Small intestine (tissue), 7 donors: ENCODE data around the gene VCL. TPM values are rescaled to one million over a fixed set of nuclear protein-coding genes. Genes with fewer than 3 reads are reported as not detected.
"Not testable (repeated sequence)": the region's sequence is repeated elsewhere in the genome, so short reads cannot be mapped to it uniquely, and the experiment has no call there.

ENCODE experiments used
- DNase-seq, 2 donors: peaks; one replicate each; pipeline versions ENCODE4 v3.0.0 to v3.0.0-alpha.2; 2013
- FAIRE-seq: peaks from 2 replicates; lab custom pipeline; 2012; peaks lifted over from hg19 to GRCh38; lab: Jason Lieb, UNC
- H3K27ac ChIP-seq, 3 donors: one replicate each; pipeline ENCODE4 v1.5.1; 2013; ENCODE audit warnings: low read length in 2 of 3, mild to moderate bottlenecking in 2 of 3, control low read depth in 1 of 3, inconsistent platforms in 1 of 3, low read depth in 1 of 3, moderate library complexity in 1 of 3
- H3K27me3 ChIP-seq, 3 donors: one replicate each; pipeline ENCODE4 v1.6.1; 2013; ENCODE audit warnings: low read length in 3 of 3, inconsistent platforms in 1 of 3; ENCODE audit not compliant: control insufficient read depth in 3 of 3, insufficient read depth in 3 of 3
- H3K36me3 ChIP-seq, 3 donors: one replicate each; pipeline ENCODE4 v1.6.1; 2013; ENCODE audit warnings: low read length in 3 of 3, inconsistent platforms in 1 of 3, low read depth in 1 of 3, mild to moderate bottlenecking in 1 of 3, moderate library complexity in 1 of 3; ENCODE audit not compliant: control insufficient read depth in 3 of 3, insufficient read depth in 2 of 3
- H3K4me1 ChIP-seq, 3 donors: one replicate each; pipeline ENCODE4 v1.6.1; 2013; ENCODE audit warnings: low read length in 2 of 3, inconsistent platforms in 1 of 3, low read depth in 1 of 3, mild to moderate bottlenecking in 1 of 3, moderate library complexity in 1 of 3; ENCODE audit not compliant: control insufficient read depth in 3 of 3, insufficient read depth in 2 of 3
- H3K4me3 ChIP-seq, 3 donors: one replicate each; pipeline ENCODE4 v1.5.1; 2013; ENCODE audit warnings: low read length in 3 of 3, control low read depth in 1 of 3, inconsistent platforms in 1 of 3, low read depth in 1 of 3, mild to moderate bottlenecking in 1 of 3, moderate library complexity in 1 of 3
- H3K9me3 ChIP-seq, 2 donors: one replicate each; pipeline ENCODE4 v1.6.1; 2013; ENCODE audit warnings: low read depth in 1 of 2, low read length in 1 of 2; ENCODE audit not compliant: control insufficient read depth in 2 of 2, insufficient read depth in 1 of 2
- WGBS, 3 donors: extraction: QIAGEN DNeasy Blood & Tissue Kit; methylation state at CpG; one replicate each; pipeline ENCODE4 v1.1.7; 2013; 5-methylcytosine and 5-hydroxymethylcytosine counted together
- polyA plus RNA-seq, 4 donors: library from polyadenylated mRNA; stranded (reverse) in 3 of 4; unstranded in 1 of 4; fragments of 200-250 nt in 3 of 4; fragments of 120-200 nt in 1 of 4; gene quantifications; one replicate each; pipeline versions ENCODE4 v1.2.1 to v1.2.3, GENCODE V29; 2013
- donor health status: healthy with polysubstance abuse.
- donor health status: control.
- donor health status: control.
- donor health status: Bipolar disorder and iron deficiency.
- donor health status: healthy.

Gene VCL
- polyA plus RNA-seq, 4 donors: 8.9 to 32.2 (median 20.9) TPM

- H3K9me3 ChIP-seq: no peaks in the 10 kb centered on the region
- peak overlapping the region; percentile 33 to 69 (median 67) for H3K27ac ChIP-seq
- no peaks in the 10 kb centered on the region for H3K36me3 ChIP-seq
- FAIRE-seq (no peak), DNase-seq (peak; percentile 36 to 44)
- H3K4me1 ChIP-seq: peaks cover 0 to 14% (median 0%) of the 10 kb centered on the region in 3 donors
- no peak overlapping the region for H3K4me3 ChIP-seq
- H3K27me3 ChIP-seq: no peaks in the 10 kb centered on the region
- 39 to 47% (median 44%) methylated on average over 9 of the region's 9 CpGs for whole genome bisulfite sequencing, 3 donors
These were observed 41.2 kb upstream of the VCL start for GRCh38 chr10:73956476-73957359.

DNA sequence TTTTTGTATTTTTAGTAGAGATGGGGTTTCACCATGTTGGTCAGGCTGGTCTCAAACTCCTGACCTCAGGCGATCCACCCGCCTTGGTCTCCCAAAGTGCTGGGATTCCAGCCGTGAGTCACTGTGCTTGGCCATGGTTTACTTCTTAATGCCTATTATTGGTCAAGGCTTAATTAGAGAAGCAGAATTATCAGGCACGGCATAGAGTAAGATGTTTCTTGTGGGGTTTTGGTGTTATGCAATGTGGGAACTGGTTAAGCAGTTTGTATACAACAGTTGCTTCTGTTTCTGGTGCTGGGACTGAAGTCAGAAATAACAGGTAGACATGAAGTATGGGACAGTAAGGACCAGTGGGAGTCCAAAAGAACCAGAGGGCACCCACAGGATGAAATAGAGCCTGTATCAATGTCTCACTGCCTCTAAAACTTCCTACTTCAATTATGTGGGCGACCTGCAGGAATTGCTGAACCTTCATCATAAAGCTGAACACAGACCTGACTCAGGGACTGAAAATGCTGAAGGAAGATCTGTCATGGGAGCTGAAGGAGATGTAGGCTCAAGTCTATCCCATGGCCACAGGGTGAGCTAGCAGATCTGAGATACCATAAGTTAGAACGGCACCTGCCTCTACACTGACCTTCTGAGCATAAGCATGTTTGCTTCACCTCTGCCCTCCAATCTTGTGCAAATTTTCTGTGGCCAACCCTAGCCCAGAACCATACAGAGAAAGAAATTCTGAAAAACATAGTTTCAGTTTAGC, 38.3 kb upstream of the VCL start:
- Histone ChIP-seq H3K27ac (peak overlapping the region in 1 of 3 donors; percentile 22), H3K4me1 (peaks cover 0 to 14% (median 0%) of the 10 kb centered on the region in 3 donors), H3K27me3 (no peaks in the 10 kb centered on the region), H3K4me3 (no peak overlapping the region), H3K36me3 (no peaks in the 10 kb centered on the region), H3K9me3 (no peaks in the 10 kb centered on the region)
- no peak for FAIRE-seq
- no peak for DNase-seq
- WGBS, 3 donors: 72 to 78% (median 75%) methylated on average over 6 of the region's 6 CpGs

GRCh38 chr10:73962386-73962785, 35.5 kb upstream of the VCL start:
- H3K27me3 ChIP-seq: no peaks in the 10 kb centered on the region
- WGBS, 3 donors: 94 to 100% (median 96%) methylated on average over 2 of the region's 2 CpGs
- H3K9me3 ChIP-seq: no peaks in the 10 kb centered on the region
- FAIRE-seq (no peak), DNase-seq (no peak)
- no peak overlapping the region for H3K4me3 ChIP-seq
- H3K4me1 ChIP-seq: peaks cover 0 to 16% (median 4%) of the 10 kb centered on the region in 3 donors
- H3K36me3 ChIP-seq: no peaks in the 10 kb centered on the region
- H3K27ac ChIP-seq: no peak overlapping the region

DNA sequence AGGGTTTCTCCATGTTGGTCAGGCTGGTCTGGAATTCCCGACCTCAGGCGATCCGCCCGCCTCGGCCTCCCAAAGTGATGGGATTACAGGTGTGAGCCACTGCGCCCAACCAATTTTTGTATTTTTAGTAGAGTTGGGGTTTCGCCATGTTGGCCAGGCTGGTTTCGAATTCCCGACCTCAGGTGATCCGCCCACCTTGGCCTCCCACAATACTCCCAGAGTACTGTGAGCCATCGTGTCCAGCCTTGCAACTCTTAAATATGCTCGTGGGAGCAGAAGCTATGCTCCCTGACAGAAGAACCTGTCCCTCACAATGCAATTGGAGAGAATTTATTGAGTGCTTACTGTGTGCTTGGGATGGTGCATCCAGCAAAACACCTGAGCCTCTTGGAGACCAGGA, 34.4 kb upstream of the VCL start:
- peaks cover 0 to 18% (median 4%) of the 10 kb centered on the region in 3 donors for H3K4me1 ChIP-seq
- 94 to 98% (median 96%) methylated on average over 12 of the region's 12 CpGs for WGBS, 3 donors
- FAIRE-seq: not testable (repeated sequence)

GRCh38 chr10:73964743-73965142, 33.2 kb upstream of the VCL start:
- Histone ChIP-seq H3K36me3 (no peaks in the 10 kb centered on the region), H3K27ac (peak overlapping the region in 1 of 3 donors; percentile 98), H3K4me3 (no peak overlapping the region), H3K27me3 (no peaks in the 10 kb centered on the region), H3K9me3 (no peaks in the 10 kb centered on the region), H3K4me1 (peaks cover 0 to 24% (median 4%) of the 10 kb centered on the region in 3 donors)
- 95 to 100% (median 96%) methylated on average over 2 of the region's 2 CpGs for WGBS, 3 donors
- DNase-seq (no peak), FAIRE-seq (no peak)

More for the DNA sequence above, 34.4 kb upstream of the VCL start:
- not testable (repeated sequence) for H3K27me3 ChIP-seq, H3K36me3 ChIP-seq, H3K4me3 ChIP-seq, H3K27ac ChIP-seq, H3K9me3 ChIP-seq, DNase-seq

- DNase-seq: peak in 1 of 2 donors; percentile 71
- not testable (repeated sequence) for FAIRE-seq, H3K9me3 ChIP-seq, H3K4me3 ChIP-seq, H3K27me3 ChIP-seq, H3K36me3 ChIP-seq
- peak overlapping the region; percentile 75 to 98 (median 90) for H3K27ac ChIP-seq
- 75 to 84% (median 78%) methylated on average over 12 of the region's 12 CpGs for WGBS, 3 donors
- H3K4me1 ChIP-seq: peaks cover 0 to 29% (median 4%) of the 10 kb centered on the region in 3 donors
These were observed 32.5 kb upstream of the VCL start for GRCh38 chr10:73965267-73965889.

- no peaks in the 10 kb centered on the region for H3K9me3 ChIP-seq
- FAIRE-seq (no peak), DNase-seq (peak; percentile 90 to 92)
- H3K36me3 ChIP-seq: no peaks in the 10 kb centered on the region
- peaks cover 0 to 29% (median 4%) of the 10 kb centered on the region in 3 donors for H3K4me1 ChIP-seq
- WGBS, 3 donors: 22 to 27% (median 24%) methylated on average over 16 of the region's 16 CpGs
- H3K27me3 ChIP-seq: no peaks in the 10 kb centered on the region
- H3K27ac ChIP-seq: peak overlapping the region; percentile 75 to 98 (median 90)
- H3K4me3 ChIP-seq: peak overlapping the region in 2 of 3 donors; percentile 22 to 23
These were observed 31.8 kb upstream of the VCL start for GRCh38 chr10:73965890-73966768.
